Measurements from ENCODE around the gene PDHB. TPM values are rescaled to one million over a fixed set of nuclear protein-coding genes. Genes with fewer than 3 reads are reported as not detected.

The PDHB gene
- total RNA-seq, 2 experiments from 2014 or later = 31.1 to 31.5 TPM

- ChIA-PET CTCF (no interaction called here), POLR2A (no interaction called here)
- no peak for TF ChIP-seq CTCF (IDR thresholded peaks at IDR 0.05)
- no peak overlapping the region for H3K27ac ChIP-seq (ENCODE audit: low read depth in 1 of 2, low read length in 2 of 2)
- Mint-ChIP-seq H3K36me3 (ENCODE audit: low read depth) (peaks cover 43% of the 10 kb centered on the region), H3K27ac (no peak overlapping the region), H3K27me3 (no peaks in the 10 kb centered on the region), H3K4me3 (no peak overlapping the region), H3K9me3 (no peaks in the 10 kb centered on the region), H3K4me1 (ENCODE audit: low read depth) (no peaks in the 10 kb centered on the region)
- peaks cover 25% of the 10 kb centered on the region for H3K36me3 ChIP-seq (ENCODE audit: insufficient read depth, low read length)
- no peaks in the 10 kb centered on the region for H3K4me1 ChIP-seq (ENCODE audit: insufficient read depth, low read length)
- H3K9me3 ChIP-seq (ENCODE audit: control insufficient read depth in 1 of 2, insufficient read depth in 1 of 2, low read length in 2 of 2) = no peaks in the 10 kb centered on the region
- no peak overlapping the region for H3K4me3 ChIP-seq (ENCODE audit: low read length)
- ATAC-seq (ENCODE audit: poor library complexity) (no peak), DNase-seq (no peak)
- intact Hi-C loops (cut with DNase I, micrococcal nuclease) = no loop called here
- no peaks in the 10 kb centered on the region for H3K27me3 ChIP-seq (ENCODE audit: control insufficient read depth in 1 of 2, insufficient read depth in 2 of 2, low read length in 2 of 2)
Observed at GRCh38 chr3:58391156-58391865, 42.3 kb downstream of the PDHB start.

GRCh38 chr3:58388550-58389091 lies 45.0 kb downstream of the PDHB start:
- Mint-ChIP-seq H3K4me3 (no peak overlapping the region), H3K4me1 (ENCODE audit: low read depth) (no peaks in the 10 kb centered on the region), H3K27ac (no peak overlapping the region), H3K36me3 (ENCODE audit: low read depth) (peaks cover 31% of the 10 kb centered on the region), H3K27me3 (no peaks in the 10 kb centered on the region), H3K9me3 (no peaks in the 10 kb centered on the region)
- H3K27me3 ChIP-seq (ENCODE audit: control insufficient read depth in 1 of 2, insufficient read depth in 2 of 2, low read length in 2 of 2) = no peaks in the 10 kb centered on the region
- H3K27ac ChIP-seq (ENCODE audit: low read depth in 1 of 2, low read length in 2 of 2) = no peak overlapping the region
- peaks cover 5% of the 10 kb centered on the region for H3K36me3 ChIP-seq (ENCODE audit: insufficient read depth, low read length)
- ATAC-seq (ENCODE audit: poor library complexity) (no peak), DNase-seq (no peak)
- ChIA-PET POLR2A (no interaction called here), CTCF (no interaction called here)
- no peaks in the 10 kb centered on the region for H3K4me1 ChIP-seq (ENCODE audit: insufficient read depth, low read length)
- no peaks in the 10 kb centered on the region for H3K9me3 ChIP-seq (ENCODE audit: control insufficient read depth in 1 of 2, insufficient read depth in 1 of 2, low read length in 2 of 2)
- no peak overlapping the region for H3K4me3 ChIP-seq (ENCODE audit: low read length)
- TF ChIP-seq CTCF (IDR thresholded peaks at IDR 0.05) = no peak
- intact Hi-C loops (cut with DNase I, micrococcal nuclease) = no loop called here

- no peak overlapping the region for H3K4me3 Mint-ChIP-seq
- no peaks in the 10 kb centered on the region for H3K4me1 Mint-ChIP-seq (ENCODE audit: low read depth)
- POLR2A ChIA-PET = no interaction called here
- no peak for ATAC-seq (ENCODE audit: poor library complexity)
- no peaks in the 10 kb centered on the region for H3K27me3 Mint-ChIP-seq
- no peak overlapping the region for H3K27ac Mint-ChIP-seq
- H3K36me3 Mint-ChIP-seq (ENCODE audit: low read depth) = peaks cover 37% of the 10 kb centered on the region
- H3K9me3 ChIP-seq (ENCODE audit: control insufficient read depth in 1 of 2, insufficient read depth in 1 of 2, low read length in 2 of 2) = no peaks in the 10 kb centered on the region
- no peak for TF ChIP-seq CTCF (IDR thresholded peaks at IDR 0.05)
- no peaks in the 10 kb centered on the region for H3K4me1 ChIP-seq (ENCODE audit: insufficient read depth, low read length)
- no peak overlapping the region for H3K27ac ChIP-seq (ENCODE audit: low read depth in 1 of 2, low read length in 2 of 2)
- no peak for DNase-seq
- H3K9me3 Mint-ChIP-seq = no peaks in the 10 kb centered on the region
- intact Hi-C loops (cut with DNase I, micrococcal nuclease) = no loop called here
- peaks cover 5% of the 10 kb centered on the region for H3K36me3 ChIP-seq (ENCODE audit: insufficient read depth, low read length)
- no peaks in the 10 kb centered on the region for H3K27me3 ChIP-seq (ENCODE audit: control insufficient read depth in 1 of 2, insufficient read depth in 2 of 2, low read length in 2 of 2)
- no peak overlapping the region for H3K4me3 ChIP-seq (ENCODE audit: low read length)
- CTCF ChIA-PET = no interaction called here
Observed at GRCh38 chr3:58387650-58388546, 45.7 kb downstream of the PDHB start.
